ENCODE data around the gene AGT. TPM values are rescaled to one million over a fixed set of nuclear protein-coding genes. Genes with fewer than 3 reads are reported as not detected.
"Not testable (repeated sequence)": the region's sequence is repeated elsewhere in the genome, so short reads cannot be mapped to it uniquely, and the experiment has no call there.

Gene AGT
- total RNA-seq, 1 donor from 2014 or later = not detected

GRCh38 chr1:230694464-230694863, 19.5 kb downstream of the AGT start:
- DNase-seq (ENCODE audit: extremely low read depth, low read depth, low spot score) = no peak

DNA sequence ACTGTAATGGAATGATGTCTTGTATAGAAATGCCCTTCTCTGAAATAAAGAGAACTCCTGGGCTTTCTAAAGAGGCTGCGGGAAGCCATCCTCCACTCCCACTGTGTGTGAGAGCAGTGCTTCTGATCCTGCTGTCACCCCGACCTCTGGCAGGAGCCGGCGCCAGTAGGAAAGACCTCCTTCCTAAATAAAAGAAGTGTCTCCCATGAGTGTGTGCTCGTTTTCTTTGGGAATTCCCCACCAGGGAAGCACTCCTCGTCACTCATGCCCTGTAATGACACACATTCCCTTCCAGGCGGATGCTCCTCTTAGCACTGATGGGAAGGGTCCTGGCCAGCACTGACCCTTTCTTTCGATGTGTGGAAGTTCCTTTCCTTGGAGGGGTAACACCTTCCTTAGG, 20.1 kb downstream of the AGT start:
- no peak for DNase-seq (ENCODE audit: extremely low read depth, low read depth, low spot score)

GRCh38 chr1:230693221-230693620, 20.7 kb downstream of the AGT start:
- DNase-seq (ENCODE audit: extremely low read depth, low read depth, low spot score) = no peak

GRCh38 chr1:230691615-230692014, 22.3 kb downstream of the AGT start:
- DNase-seq (ENCODE audit: extremely low read depth, low read depth, low spot score) = no peak

GRCh38 chr1:230690101-230690500, 23.8 kb downstream of the AGT start:
- no peak for DNase-seq (ENCODE audit: extremely low read depth, low read depth, low spot score)

DNA sequence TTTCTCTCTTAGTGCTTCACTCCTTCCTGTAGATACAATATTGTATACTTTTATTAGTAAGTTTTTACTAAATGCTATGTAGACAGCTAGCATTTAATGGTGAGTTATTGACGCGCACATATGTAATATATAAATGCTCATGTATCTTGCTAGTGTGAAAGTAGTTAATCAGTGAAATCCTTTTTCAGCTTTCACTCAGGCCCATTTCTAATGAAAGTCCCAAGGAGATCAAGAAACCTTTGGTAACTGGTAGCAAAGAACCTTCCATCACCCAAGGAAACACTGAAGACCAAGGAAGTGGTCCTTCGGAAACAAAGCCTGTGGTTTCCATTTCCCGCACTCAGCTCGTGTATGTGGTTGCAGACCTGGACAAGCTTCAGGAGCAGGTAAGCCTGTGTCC, 27.2 kb downstream of the AGT start:
- no peak for DNase-seq (ENCODE audit: extremely low read depth, low read depth, low spot score)

GRCh38 chr1:230684998-230685397, 28.9 kb downstream of the AGT start:
- DNase-seq (ENCODE audit: extremely low read depth, low read depth, low spot score) = no peak

- no peak for DNase-seq (ENCODE audit: extremely low read depth, low read depth, low spot score)
Measured at GRCh38 chr1:230684146-230684545, 29.8 kb downstream of the AGT start.

DNA sequence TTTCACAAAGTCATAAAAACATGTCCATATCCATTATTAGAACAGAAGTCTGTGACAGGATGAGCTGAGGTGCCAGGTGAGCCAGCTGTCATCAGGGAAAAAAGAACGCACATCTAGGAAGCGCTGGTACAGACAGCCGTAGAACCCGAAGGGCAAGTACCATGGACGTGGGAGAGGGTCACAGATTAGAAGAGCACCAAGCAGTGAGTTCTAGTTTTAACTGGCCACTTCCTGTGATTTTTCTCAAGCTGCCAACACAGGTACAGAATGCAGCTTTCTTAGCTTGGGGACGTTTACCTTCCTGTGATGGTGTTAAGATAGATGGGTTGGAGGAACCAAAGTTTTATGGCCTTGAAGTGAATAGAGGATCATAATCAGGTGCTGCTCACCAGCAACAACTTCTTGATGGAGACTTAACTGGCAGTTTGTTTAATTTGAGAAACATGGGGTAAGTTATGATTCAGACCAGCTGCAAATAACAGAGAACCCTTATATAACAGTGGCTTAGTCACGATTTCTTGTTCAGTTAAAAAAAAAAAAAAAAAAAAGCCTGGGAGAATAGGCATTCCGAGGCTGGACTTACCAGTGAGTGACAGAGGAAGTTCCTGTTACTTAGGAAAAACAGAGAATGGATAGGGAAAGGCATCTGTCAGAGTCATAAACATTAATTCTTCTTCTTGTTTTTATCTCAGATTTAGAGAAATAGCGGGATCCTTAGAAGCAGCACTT, 30.9 kb downstream of the AGT start:
- DNase-seq (ENCODE audit: extremely low read depth, low read depth, low spot score) = no peak

DNA sequence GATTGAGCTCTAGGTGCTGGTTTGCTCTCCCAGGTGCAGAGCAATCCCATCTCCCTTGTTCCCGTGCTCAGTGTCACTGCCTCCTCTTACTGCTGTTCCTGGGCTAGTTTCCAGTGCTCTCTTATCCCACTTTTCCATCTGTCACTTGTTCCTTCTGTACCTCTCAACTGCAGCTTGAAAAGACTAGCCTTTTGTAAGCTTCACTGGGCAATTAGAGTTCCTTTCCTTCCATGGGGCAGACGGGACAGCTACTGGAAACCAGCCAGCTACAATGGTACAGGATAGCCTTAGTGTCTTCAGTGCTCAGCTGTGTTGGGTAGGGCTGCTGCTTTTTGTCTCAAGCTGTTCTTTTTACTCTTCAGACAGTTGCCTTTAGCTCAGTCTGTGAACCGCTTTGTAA, 31.6 kb downstream of the AGT start:
- no peak for DNase-seq (ENCODE audit: extremely low read depth, low read depth, low spot score)

GRCh38 chr1:230681599-230681998, 32.3 kb downstream of the AGT start:
- DNase-seq (ENCODE audit: extremely low read depth, low read depth, low spot score) = no peak

- DNase-seq (ENCODE audit: extremely low read depth, low read depth, low spot score) = no peak
Measured at GRCh38 chr1:230680300-230681025, 33.5 kb downstream of the AGT start.

- no peak for DNase-seq (ENCODE audit: extremely low read depth, low read depth, low spot score)
Measured at GRCh38 chr1:230679825-230680224, 34.1 kb downstream of the AGT start.

DNA sequence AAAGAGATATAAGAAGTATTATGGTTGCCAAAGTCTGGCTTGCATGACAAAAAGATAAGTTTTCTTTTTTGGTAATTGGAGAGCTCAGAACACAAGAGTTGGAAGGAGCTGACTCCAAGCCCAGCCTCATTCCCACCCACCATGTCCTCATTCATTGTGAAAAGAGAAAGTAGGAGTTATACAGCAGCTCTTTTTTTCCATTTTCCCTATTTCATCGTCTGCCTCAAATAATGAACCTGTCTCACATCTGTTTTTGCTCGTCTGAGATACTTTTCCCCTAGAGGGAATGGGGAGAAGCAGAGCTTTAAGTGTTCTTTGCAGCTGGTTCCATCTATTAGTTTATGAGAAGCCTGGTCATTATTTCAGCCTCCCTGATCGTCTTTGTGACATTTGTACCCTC, 34.7 kb downstream of the AGT start:
- no peak for DNase-seq (ENCODE audit: extremely low read depth, low read depth, low spot score)

- no peak for DNase-seq (ENCODE audit: extremely low read depth, low read depth, low spot score)
Measured at GRCh38 chr1:230677200-230677599, 36.7 kb downstream of the AGT start.

DNA sequence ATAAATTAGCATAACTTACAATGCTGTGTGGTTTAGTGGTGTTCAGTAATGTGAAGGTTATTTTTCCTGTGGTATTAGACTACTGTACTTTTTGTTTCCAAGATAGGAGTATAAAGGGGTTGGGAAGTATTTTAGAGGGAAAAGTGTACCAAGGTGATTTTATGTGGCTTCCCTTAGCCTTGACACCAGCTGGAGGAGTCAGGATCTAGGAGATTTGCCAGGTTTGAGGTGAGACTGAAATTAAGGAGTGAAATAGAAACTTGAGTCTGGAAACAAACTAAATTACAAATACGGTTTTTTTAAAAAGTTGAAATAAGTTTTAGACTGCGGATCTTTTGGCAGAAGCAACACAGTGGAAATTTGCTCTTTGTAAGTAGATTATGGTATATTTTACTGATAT, 39.3 kb downstream of the AGT start:
- DNase-seq (ENCODE audit: extremely low read depth, low read depth, low spot score) = no peak

DNA sequence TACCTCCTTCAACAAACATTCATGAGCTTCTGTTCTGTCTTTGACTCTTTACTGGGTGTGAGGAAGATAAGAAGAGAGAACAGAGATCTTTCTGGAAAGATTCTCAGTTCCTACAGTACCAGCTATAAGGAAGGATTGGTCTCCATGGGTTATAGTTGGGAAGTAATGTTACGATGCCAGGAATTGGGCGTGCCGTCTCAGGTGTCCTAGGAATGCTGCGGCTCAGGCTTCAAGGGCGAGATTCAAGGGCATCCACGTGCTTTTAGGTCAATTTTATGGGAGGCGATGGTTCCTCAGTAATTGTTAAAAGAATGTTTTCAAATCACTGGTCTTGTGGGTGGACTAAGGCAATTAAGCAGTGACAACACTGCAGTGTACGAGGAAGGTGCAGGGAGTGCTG, 44.4 kb downstream of the AGT start:
- no peak for DNase-seq (ENCODE audit: extremely low read depth, low read depth, low spot score)

DNA sequence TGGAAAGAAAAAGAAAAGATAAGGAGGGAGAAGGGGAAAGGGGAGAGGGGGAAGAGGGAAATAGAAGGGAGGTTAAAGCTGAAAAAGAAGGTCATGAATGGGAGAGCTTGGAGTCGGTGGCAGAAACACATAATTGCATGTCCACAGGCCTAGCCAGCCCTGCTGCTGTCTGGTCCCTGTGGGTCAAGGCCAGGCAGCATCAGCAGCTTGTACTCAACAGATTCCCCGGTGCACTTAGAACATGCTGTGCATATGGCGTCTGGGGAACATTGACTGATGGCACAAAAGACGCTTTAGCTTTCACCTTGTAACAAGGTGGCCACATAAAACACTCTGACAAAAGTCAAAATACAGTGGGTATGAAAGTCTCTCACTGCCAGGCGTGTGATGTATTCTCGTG, 45.7 kb downstream of the AGT start:
- no peak for DNase-seq (ENCODE audit: extremely low read depth, low read depth, low spot score)

- no peak for DNase-seq (ENCODE audit: extremely low read depth, low read depth, low spot score)
Measured at GRCh38 chr1:230661976-230662375, 51.9 kb downstream of the AGT start.

DNA sequence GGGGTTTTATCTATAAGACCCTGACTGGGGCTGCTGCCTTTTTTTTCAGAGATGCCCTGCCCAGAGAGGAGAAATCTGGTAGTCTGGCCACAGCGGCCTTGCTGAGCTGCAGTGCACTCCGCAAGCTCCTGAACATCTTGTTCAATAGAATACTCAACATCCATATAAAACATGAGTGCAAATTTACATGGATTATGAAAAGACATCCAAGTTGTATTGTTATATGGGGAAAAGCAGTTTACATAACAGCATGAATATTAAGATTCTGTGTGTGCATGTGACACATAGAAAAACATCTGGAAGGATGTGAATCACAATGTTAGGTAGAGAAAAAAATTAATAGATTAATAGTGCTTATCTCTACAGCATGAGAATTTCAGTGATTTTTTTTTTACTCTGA, 55.2 kb downstream of the AGT start:
- no peak for DNase-seq (ENCODE audit: extremely low read depth, low read depth, low spot score)

- not testable (repeated sequence) for DNase-seq (ENCODE audit: extremely low read depth, low read depth, low spot score)
Measured at GRCh38 chr1:230658103-230658502, 55.8 kb downstream of the AGT start.

DNA sequence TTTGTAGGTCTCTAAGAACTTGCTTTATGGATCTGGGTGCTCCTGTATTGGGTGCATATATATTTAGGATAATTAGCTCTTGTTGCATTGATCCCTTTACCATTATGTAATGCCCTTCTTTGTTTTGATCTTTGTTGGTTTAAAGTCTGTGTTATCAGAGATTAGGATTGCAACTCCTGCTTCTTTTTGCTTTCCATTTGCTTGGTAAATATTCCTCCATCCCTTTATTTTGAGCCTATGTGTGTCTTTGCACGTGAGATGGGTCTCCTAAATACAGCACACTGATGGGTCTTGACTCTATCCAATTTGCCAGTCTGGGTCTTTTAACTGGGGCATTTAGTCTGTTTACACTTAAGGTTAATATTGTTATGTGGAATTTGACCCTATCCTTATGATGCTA, 57.2 kb downstream of the AGT start:
- DNase-seq (ENCODE audit: extremely low read depth, low read depth, low spot score) = not testable (repeated sequence)
